GM12875 (cell line): Measurements from ENCODE around the gene NEK10.

Source experiments
- H3K4me3 ChIP-seq: one replicate; pipeline ENCODE4 v1.5.1; 2011; ENCODE audit warnings: low read depth, low read length, control low read depth
- CTCF ChIP-seq: IDR thresholded peaks from 2 replicates; pipeline ENCODE4 v1.5.1; 2011; ENCODE audit warnings: low read depth, mild to moderate bottlenecking, control low read depth, inconsistent platforms, low read length, moderate library complexity, borderline replicate concordance; ENCODE audit not compliant: insufficient read depth

NEK10 gene

GRCh38 chr3:27072810-27073651 is 296.2 kb downstream of the NEK10 start:
- H3K4me3 ChIP-seq, result no peak overlapping the region
- no peak for TF ChIP-seq CTCF

GRCh38 chr3:27060336-27060735 is 308.8 kb downstream of the NEK10 start:
- TF ChIP-seq CTCF, result no peak

More at GRCh38 chr3:27060336-27060735, 308.8 kb downstream of the NEK10 start:
- no peak overlapping the region for H3K4me3 ChIP-seq
